Measurements from ENCODE around the gene PPARG. TPM values are rescaled to one million over a fixed set of nuclear protein-coding genes. Genes with fewer than 3 reads are reported as not detected.

PPARG gene
- total and polyA plus RNA-seq, 10 donors, result 5.5 to 28.0 (median 19.4) TPM

DNA sequence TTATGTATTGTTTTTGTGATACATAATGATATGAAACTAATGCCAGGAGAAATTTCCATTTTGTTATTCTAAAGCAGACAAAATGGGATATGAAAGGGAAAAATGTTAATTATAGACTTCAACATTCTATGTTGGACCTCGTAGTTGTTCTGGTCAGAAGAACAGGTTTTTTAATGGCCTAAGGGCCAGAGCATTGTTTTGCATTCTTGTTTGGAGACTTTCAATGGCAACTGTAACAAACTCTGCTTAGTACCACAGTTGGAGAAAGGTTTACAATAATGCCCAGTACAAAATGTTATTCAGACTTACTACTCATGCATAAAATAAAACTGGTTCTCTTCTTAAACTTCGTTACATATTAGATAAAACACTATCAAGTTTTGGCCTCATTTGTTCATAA is 12.2 kb downstream of the PPARG start:
- no peak for DNase-seq
- intact Hi-C loops (cut with DNase I; ENCODE audit: low total_unique reads), result no loop called here
- WGBS, 5 donors, result 78 to 86% (median 83%) methylated on average over 2 of the region's 2 CpGs
- no peaks in the 10 kb centered on the region for H3K9me3 ChIP-seq
- no peak for TF ChIP-seq POLR2AphosphoS5 (IDR thresholded peaks at IDR 0.05)
- TF ChIP-seq CTCF (IDR thresholded peaks at IDR 0.05 in 8 of 11, conservative IDR thresholded peaks at IDR 0.05 in 3 of 11), result no peak
- TF ChIP-seq POLR2A (IDR thresholded peaks at IDR 0.05), result no peak
- H3K27ac ChIP-seq, result no peak overlapping the region
- no peak overlapping the region for H3K4me3 ChIP-seq
- no peaks in the 10 kb centered on the region for H3K27me3 ChIP-seq (replicated peaks in 1 of 7)
- H3K4me1 ChIP-seq, result peaks cover 0 to 12% (median 0%) of the 10 kb centered on the region in 6 donors
- H3K36me3 ChIP-seq, result no peaks in the 10 kb centered on the region

- TF ChIP-seq POLR2A (IDR thresholded peaks at IDR 0.05), result no peak
- TF ChIP-seq POLR2AphosphoS5 (IDR thresholded peaks at IDR 0.05), result no peak
- Histone ChIP-seq H3K4me1 (peaks cover 0 to 12% (median 0%) of the 10 kb centered on the region in 6 donors), H3K27ac (no peak overlapping the region), H3K36me3 (no peaks in the 10 kb centered on the region), H3K9me3 (no peaks in the 10 kb centered on the region), H3K4me3 (no peak overlapping the region), H3K27me3 (replicated peaks in 1 of 7) (no peaks in the 10 kb centered on the region)
- WGBS, 5 donors, result 64 to 94% (median 87%) methylated on average over 1 of the region's 1 CpG
- no peak for DNase-seq
- intact Hi-C loops (cut with DNase I; ENCODE audit: low total_unique reads), result no loop called here
These were observed 12.6 kb downstream of the PPARG start for GRCh38 chr3:12301513-12301912.

- intact Hi-C loops (cut with DNase I; ENCODE audit: low total_unique reads), result no loop called here
- Histone ChIP-seq H3K27me3 (replicated peaks in 1 of 7) (no peaks in the 10 kb centered on the region), H3K4me3 (no peak overlapping the region), H3K36me3 (no peaks in the 10 kb centered on the region), H3K27ac (no peak overlapping the region), H3K4me1 (peaks cover 0 to 12% (median 0%) of the 10 kb centered on the region in 6 donors), H3K9me3 (no peaks in the 10 kb centered on the region)
- no peak for DNase-seq
- TF ChIP-seq POLR2AphosphoS5 (IDR thresholded peaks at IDR 0.05), result no peak
- TF ChIP-seq CTCF (IDR thresholded peaks at IDR 0.05 in 8 of 11, conservative IDR thresholded peaks at IDR 0.05 in 3 of 11), result no peak
- TF ChIP-seq POLR2A (IDR thresholded peaks at IDR 0.05), result no peak
- 88 to 92% (median 90%) methylated on average over 6 of the region's 6 CpGs for WGBS, 5 donors
These were observed 13.7 kb downstream of the PPARG start for GRCh38 chr3:12302564-12302963.

GRCh38 chr3:12303534-12303933 is 14.7 kb downstream of the PPARG start:
- TF ChIP-seq POLR2A (IDR thresholded peaks at IDR 0.05) (no peak), CTCF (IDR thresholded peaks at IDR 0.05 in 8 of 11, conservative IDR thresholded peaks at IDR 0.05 in 3 of 11) (no peak), POLR2AphosphoS5 (IDR thresholded peaks at IDR 0.05) (no peak)
- peaks cover 0 to 12% (median 0%) of the 10 kb centered on the region in 6 donors for H3K4me1 ChIP-seq
- intact Hi-C loops (cut with DNase I; ENCODE audit: low total_unique reads), result no loop called here
- DNase-seq, result no peak
- H3K27ac ChIP-seq, result peak overlapping the region in 2 of 8 donors; percentile 20 to 55
- no peaks in the 10 kb centered on the region for H3K36me3 ChIP-seq
- H3K4me3 ChIP-seq, result no peak overlapping the region
- H3K27me3 ChIP-seq (replicated peaks in 1 of 7), result no peaks in the 10 kb centered on the region
- H3K9me3 ChIP-seq, result no peaks in the 10 kb centered on the region
- 68 to 88% (median 87%) methylated on average over 2 of the region's 2 CpGs for WGBS, 5 donors

DNA sequence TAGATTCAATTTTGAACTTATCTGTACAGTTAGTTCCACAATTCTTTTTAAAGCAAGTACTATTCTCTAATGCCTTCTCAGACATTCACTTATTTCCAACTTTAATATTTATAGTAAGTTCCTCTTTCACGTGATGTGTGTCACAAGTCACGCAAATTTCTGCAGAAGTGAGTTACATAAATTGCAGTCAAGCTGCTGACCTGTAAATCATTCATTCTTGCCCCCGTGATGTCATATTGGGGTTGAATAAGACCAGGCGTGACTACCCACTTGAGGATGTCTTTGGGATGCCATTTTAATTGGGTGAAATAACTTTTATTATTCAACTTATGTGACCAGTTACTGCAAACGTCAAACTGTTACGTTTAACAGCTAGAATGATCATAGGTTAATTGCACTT is 15.1 kb downstream of the PPARG start:
- peaks cover 0 to 12% (median 0%) of the 10 kb centered on the region in 6 donors for H3K4me1 ChIP-seq
- TF ChIP-seq CTCF (IDR thresholded peaks at IDR 0.05 in 8 of 11, conservative IDR thresholded peaks at IDR 0.05 in 3 of 11), result no peak
- TF ChIP-seq POLR2AphosphoS5 (IDR thresholded peaks at IDR 0.05), result no peak
- no peak for TF ChIP-seq POLR2A (IDR thresholded peaks at IDR 0.05)
- peak overlapping the region in 1 of 8 donors; percentile 55 for H3K27ac ChIP-seq
- intact Hi-C loops (cut with DNase I; ENCODE audit: low total_unique reads), result no loop called here
- H3K9me3 ChIP-seq, result no peaks in the 10 kb centered on the region
- H3K36me3 ChIP-seq, result no peaks in the 10 kb centered on the region
- no peak overlapping the region for H3K4me3 ChIP-seq
- DNase-seq, result no peak
- no peaks in the 10 kb centered on the region for H3K27me3 ChIP-seq (replicated peaks in 1 of 7)
- 54 to 64% (median 56%) methylated on average over 6 of the region's 6 CpGs for WGBS, 5 donors

Data from spleen (tissue), 11 donors.